Measurements from ENCODE around the gene EFHB.

The EFHB gene

DNA sequence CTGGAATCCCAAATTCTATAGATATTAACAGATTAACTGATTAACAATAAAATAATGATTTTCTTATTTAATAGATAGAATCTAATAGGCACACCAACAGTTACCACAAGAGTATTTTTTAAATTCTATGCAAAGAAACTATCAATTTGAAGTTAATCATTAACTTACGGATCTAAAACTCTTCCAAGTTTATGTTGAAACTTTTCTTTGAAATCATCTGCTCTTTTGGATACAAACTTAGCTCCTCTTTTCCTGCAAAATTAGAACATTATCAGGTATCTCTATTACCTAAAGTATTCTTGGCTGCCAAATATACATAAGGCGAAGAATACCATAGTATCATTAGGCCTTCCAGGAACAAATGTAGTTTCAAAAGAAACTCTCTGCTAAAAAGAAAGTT, 34.8 kb downstream of the EFHB start:
- H3K9ac ChIP-seq (ENCODE audit: low read length), result no peak overlapping the region
- H3K4me2 ChIP-seq (ENCODE audit: low read length), result no peak overlapping the region

DNA sequence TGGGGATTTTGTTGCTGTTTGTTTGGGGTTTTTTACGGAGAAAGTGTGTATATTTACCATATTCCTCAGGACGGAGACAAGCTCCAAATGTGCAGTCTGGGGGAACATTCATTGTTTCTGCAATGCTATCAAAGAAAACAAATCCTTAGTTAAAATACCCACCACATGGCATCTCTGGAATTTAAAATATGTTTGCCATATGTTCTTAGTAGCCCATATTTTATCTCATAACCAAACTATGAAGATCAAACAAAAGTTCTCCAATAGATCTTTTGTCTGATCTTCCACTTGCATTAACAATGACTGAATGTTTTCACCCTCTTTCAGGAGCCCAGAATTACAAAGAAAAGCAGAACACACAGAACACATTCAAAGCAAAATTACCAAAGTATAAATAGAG, 35.3 kb downstream of the EFHB start:
- no peaks in the 10 kb centered on the region for H4K20me1 ChIP-seq (ENCODE audit: insufficient read depth, low read length)
- no peak overlapping the region for H3K4me2 ChIP-seq (ENCODE audit: low read length)
- no peak overlapping the region for H3K27ac ChIP-seq (ENCODE audit: low read depth, low read length, poor library complexity, severe bottlenecking)
- no peak overlapping the region for H3K9ac ChIP-seq (ENCODE audit: low read length)
- H3K9me3 ChIP-seq (ENCODE audit: low read length), result no peaks in the 10 kb centered on the region
- H2AFZ ChIP-seq (ENCODE audit: low read length), result no peak overlapping the region
- H3K36me3 ChIP-seq (ENCODE audit: insufficient read depth, low read length), result no peaks in the 10 kb centered on the region
- H3K9me2 ChIP-seq (ENCODE audit: low read depth, low read length), result no peaks in the 10 kb centered on the region
- H3K4me1 ChIP-seq (ENCODE audit: insufficient read depth, low read length, severe bottlenecking), result no peaks in the 10 kb centered on the region
- no peaks in the 10 kb centered on the region for H3K27me3 ChIP-seq (ENCODE audit: insufficient read depth, low read length)
- H3F3A ChIP-seq (ENCODE audit: insufficient read depth, low read length), result no peaks in the 10 kb centered on the region
- TF ChIP-seq, protein P1, sequence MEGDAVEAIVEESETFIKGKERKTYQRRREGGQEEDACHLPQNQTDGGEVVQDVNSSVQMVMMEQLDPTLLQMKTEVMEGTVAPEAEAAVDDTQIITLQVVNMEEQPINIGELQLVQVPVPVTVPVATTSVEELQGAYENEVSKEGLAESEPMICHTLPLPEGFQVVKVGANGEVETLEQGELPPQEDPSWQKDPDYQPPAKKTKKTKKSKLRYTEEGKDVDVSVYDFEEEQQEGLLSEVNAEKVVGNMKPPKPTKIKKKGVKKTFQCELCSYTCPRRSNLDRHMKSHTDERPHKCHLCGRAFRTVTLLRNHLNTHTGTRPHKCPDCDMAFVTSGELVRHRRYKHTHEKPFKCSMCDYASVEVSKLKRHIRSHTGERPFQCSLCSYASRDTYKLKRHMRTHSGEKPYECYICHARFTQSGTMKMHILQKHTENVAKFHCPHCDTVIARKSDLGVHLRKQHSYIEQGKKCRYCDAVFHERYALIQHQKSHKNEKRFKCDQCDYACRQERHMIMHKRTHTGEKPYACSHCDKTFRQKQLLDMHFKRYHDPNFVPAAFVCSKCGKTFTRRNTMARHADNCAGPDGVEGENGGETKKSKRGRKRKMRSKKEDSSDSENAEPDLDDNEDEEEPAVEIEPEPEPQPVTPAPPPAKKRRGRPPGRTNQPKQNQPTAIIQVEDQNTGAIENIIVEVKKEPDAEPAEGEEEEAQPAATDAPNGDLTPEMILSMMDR (IDR thresholded peaks at IDR 0.05; ENCODE audit: low read length), result no peak
- TF ChIP-seq EZH2 (IDR thresholded peaks at IDR 0.05; ENCODE audit: borderline replicate concordance, low read length), result no peak
- no peaks in the 10 kb centered on the region for H3K79me2 ChIP-seq (ENCODE audit: insufficient read depth, low read length)
- H3K4me3 ChIP-seq (ENCODE audit: low read depth, low read length, poor library complexity, severe bottlenecking), result no peak overlapping the region

More for the DNA sequence above, 34.8 kb downstream of the EFHB start:
- H2AFZ ChIP-seq (ENCODE audit: low read length), result no peak overlapping the region
- no peaks in the 10 kb centered on the region for H3F3A ChIP-seq (ENCODE audit: insufficient read depth, low read length)
- no peaks in the 10 kb centered on the region for H4K20me1 ChIP-seq (ENCODE audit: insufficient read depth, low read length)
- no peaks in the 10 kb centered on the region for H3K4me1 ChIP-seq (ENCODE audit: insufficient read depth, low read length, severe bottlenecking)
- H3K9me3 ChIP-seq (ENCODE audit: low read length), result no peaks in the 10 kb centered on the region
- H3K36me3 ChIP-seq (ENCODE audit: insufficient read depth, low read length), result no peaks in the 10 kb centered on the region
- H3K27me3 ChIP-seq (ENCODE audit: insufficient read depth, low read length), result no peaks in the 10 kb centered on the region
- TF ChIP-seq, protein P1 (IDR thresholded peaks at IDR 0.05; ENCODE audit: low read length), result no peak
- TF ChIP-seq EZH2 (IDR thresholded peaks at IDR 0.05; ENCODE audit: borderline replicate concordance, low read length), result no peak
- no peak overlapping the region for H3K27ac ChIP-seq (ENCODE audit: low read depth, low read length, poor library complexity, severe bottlenecking)
- no peak overlapping the region for H3K4me3 ChIP-seq (ENCODE audit: low read depth, low read length, poor library complexity, severe bottlenecking)
- H3K9me2 ChIP-seq (ENCODE audit: low read depth, low read length), result no peaks in the 10 kb centered on the region
- no peaks in the 10 kb centered on the region for H3K79me2 ChIP-seq (ENCODE audit: insufficient read depth, low read length)

DNA sequence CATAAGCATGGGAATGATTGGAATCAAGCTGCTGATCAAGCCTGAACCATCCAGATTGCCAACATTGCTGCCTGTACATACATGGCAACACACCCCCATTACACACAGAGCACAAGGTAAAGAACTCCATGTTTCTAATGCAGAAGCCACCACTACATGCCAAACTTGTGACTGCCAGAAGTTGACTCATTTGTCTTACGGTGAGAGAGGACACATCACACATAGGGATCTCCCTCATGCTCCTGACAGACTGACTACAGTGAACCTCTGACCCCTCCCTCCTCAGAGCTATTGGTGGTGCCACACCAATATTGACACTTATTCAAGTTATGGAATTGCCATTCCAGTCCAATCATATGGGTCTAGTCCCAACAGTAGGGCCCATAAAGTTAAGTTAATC, 42.3 kb downstream of the EFHB start:
- Histone ChIP-seq H3K4me3 (ENCODE audit: low read depth, low read length, poor library complexity, severe bottlenecking) (no peak overlapping the region), H3K9me3 (ENCODE audit: low read length) (no peaks in the 10 kb centered on the region), H3F3A (ENCODE audit: insufficient read depth, low read length) (no peaks in the 10 kb centered on the region), H4K20me1 (ENCODE audit: insufficient read depth, low read length) (no peaks in the 10 kb centered on the region), H3K9me2 (ENCODE audit: low read depth, low read length) (no peaks in the 10 kb centered on the region), H3K4me2 (ENCODE audit: low read length) (no peak overlapping the region), H3K79me2 (ENCODE audit: insufficient read depth, low read length) (no peaks in the 10 kb centered on the region), H3K36me3 (ENCODE audit: insufficient read depth, low read length) (no peaks in the 10 kb centered on the region), H3K9ac (ENCODE audit: low read length) (no peak overlapping the region), H3K27ac (ENCODE audit: low read depth, low read length, poor library complexity, severe bottlenecking) (no peak overlapping the region), H3K27me3 (ENCODE audit: insufficient read depth, low read length) (no peaks in the 10 kb centered on the region), H3K4me1 (ENCODE audit: insufficient read depth, low read length, severe bottlenecking) (no peaks in the 10 kb centered on the region), H2AFZ (ENCODE audit: low read length) (no peak overlapping the region)
- TF ChIP-seq EZH2 (IDR thresholded peaks at IDR 0.05; ENCODE audit: borderline replicate concordance, low read length), result no peak
- TF ChIP-seq, protein P1 (IDR thresholded peaks at IDR 0.05; ENCODE audit: low read length), result no peak

All from OCI-LY1 (cell line).